Heart left ventricle (tissue), 13 donors: ENCODE results near the gene SLC31A2.

ENCODE experiments used
- POLR2A ChIP-seq, 2 donors: fragments of 450-650 bp; IDR thresholded peaks; one replicate each; pipeline ENCODE4 v1.6.1; 2017; ENCODE audit warnings: antibody characterized with exemption in 2 of 2, mild to moderate bottlenecking in 2 of 2, moderate library complexity in 2 of 2
- TF ChIP-seq, protein P1 (sequence below), 12 donors: fragments of 200-600 bp; sonication (generic) in 4 of 12; IDR thresholded peaks; one replicate each; pipeline versions ENCODE4 v1.5.0 to v1.8.0; 2018 to 2022; ENCODE audit warnings: antibody characterized with exemption in 12 of 12, mild to moderate bottlenecking in 5 of 12
- donor health status: ischemic (EF 13 %, LVEDD 7.1; RV severe dilation, severe dysfunction).
- donor health status: DM: no; HTN: yes; CAD: no.
- donor health status: DM: no; HTN: no; CAD: no.
- donor health status: ischemic (EF 25% LVEDD 6.9; RV normal size, moderate dysfunction).
- donor health status: ischemic (EF 25% LVEDD 5.7; RV mildly dilated, moderate dysfunction).
- donor health status: ischemic (EF 35%, LVEDD 5.7; RV mildly dilated, moderate dysfunction).
- donor health status: nonischemic (EF 11% LVEDD 7.7; RV severe dilation, severe dysfunction).
- donor health status: DM: yes; HTN: yes; CAD: no.
- donor health status: PGD.
- donor health status: ischemic (EF 29% LVEDD 5.4; RV normal size, mild dysfunction).
- donor health status: nonischemic (EF 23%, LVEDD 6.1; RV moderate dilation, normal function).

GRCh38 chr9:113168809-113169208 lies 18.0 kb downstream of the SLC31A2 start:
- TF ChIP-seq, protein P1, sequence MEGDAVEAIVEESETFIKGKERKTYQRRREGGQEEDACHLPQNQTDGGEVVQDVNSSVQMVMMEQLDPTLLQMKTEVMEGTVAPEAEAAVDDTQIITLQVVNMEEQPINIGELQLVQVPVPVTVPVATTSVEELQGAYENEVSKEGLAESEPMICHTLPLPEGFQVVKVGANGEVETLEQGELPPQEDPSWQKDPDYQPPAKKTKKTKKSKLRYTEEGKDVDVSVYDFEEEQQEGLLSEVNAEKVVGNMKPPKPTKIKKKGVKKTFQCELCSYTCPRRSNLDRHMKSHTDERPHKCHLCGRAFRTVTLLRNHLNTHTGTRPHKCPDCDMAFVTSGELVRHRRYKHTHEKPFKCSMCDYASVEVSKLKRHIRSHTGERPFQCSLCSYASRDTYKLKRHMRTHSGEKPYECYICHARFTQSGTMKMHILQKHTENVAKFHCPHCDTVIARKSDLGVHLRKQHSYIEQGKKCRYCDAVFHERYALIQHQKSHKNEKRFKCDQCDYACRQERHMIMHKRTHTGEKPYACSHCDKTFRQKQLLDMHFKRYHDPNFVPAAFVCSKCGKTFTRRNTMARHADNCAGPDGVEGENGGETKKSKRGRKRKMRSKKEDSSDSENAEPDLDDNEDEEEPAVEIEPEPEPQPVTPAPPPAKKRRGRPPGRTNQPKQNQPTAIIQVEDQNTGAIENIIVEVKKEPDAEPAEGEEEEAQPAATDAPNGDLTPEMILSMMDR (IDR thresholded peaks at IDR 0.05): no peak
- TF ChIP-seq POLR2A (IDR thresholded peaks at IDR 0.05): no peak
